NCI-H2107 treated with DMSO at 0.1 percent for 48 hours (cell line): ENCODE data around the gene ANKRD52.
"Not testable (repeated sequence)": the region's sequence is repeated elsewhere in the genome, so short reads cannot be mapped to it uniquely, and the experiment has no call there.

Experiments
- DNase-seq: peaks from one replicate; lab custom pipeline; 2025; ENCODE audit not compliant: unreplicated experiment; lab: John Stamatoyannopoulos, UW

ANKRD52 gene

GRCh38 chr12:56274299-56274698, 16.1 kb upstream of the ANKRD52 start:
- no peak for DNase-seq

DNA sequence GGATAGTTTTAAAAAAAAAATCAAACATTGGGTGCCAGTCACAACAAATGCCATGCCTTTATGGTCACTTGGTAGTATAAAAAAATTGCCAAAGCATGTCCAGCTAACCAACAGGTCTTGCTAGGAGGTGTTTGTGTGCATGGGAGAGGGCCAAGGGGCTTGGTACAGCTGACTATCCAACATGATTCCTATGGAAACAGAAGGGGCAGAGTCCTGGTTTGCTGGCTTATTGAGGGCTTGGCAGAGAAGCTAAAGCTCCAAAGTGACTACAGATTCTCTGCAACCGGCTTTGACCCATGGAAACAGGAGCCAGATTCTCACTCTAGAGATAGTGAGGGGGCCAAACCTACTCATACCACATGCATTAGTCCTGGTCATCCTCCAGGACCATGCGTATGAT, 14.3 kb upstream of the ANKRD52 start:
- not testable (repeated sequence) for DNase-seq

DNA sequence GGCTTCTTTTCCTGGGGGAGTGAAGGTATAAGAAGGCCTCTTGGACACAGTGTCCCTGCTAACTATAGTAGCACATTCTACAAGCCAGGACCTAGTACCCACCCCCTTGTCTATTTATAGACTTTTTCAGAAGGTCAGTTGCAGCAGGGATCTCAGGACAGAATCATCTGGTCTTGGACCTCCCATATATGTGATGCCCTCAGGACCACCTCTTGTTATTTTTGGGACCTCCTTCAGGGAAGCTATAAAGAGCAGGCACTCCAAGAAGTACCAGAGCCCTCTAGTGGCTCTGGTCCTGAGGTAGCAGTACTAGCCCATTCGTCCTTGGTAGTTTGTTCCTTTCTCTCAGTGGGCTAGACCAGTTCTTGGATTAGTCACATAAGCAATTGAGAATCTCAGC, 12.8 kb upstream of the ANKRD52 start:
- DNase-seq, result no peak

DNA sequence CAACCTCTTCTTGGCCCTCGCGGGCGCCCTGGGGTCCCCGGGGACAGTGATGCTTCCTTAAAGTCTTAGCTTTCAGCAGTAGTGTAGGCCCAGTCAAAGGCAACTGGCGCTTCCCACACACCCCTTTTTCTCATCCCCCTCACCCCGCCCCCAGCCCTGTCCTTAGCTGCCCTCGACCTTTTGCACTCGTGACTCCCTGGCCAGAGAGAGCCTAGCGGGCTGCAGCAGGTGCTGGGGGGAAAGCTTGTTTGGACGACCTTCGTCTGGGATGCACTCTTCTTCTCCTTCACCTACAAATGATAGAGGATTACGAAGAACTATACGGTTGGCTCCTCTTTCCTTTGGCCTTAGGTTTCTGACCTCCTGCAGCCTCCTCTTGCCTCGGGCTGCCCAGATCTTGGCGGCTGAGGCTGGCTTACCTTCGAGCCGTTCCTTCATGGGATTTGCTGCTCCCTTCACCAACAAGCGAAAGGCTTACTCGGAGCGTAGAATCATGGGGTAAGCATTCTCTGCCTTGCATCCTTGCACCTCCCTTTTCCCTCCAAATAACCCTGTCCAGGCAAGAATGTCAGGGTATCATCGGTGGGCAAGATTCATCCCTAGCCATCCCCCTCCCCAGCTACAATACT, 9.4 kb upstream of the ANKRD52 start:
- DNase-seq, result no peak

- DNase-seq, result peak; percentile 80
These were observed 8.7 kb upstream of the ANKRD52 start, which contains the start of gene COQ10A for GRCh38 chr12:56266693-56267442. Gene COQ10A, plus strand, starts transcription at chr12:56266942. Its CDS starts 177 bp downstream, at chr12:56267119.

- not testable (repeated sequence) for DNase-seq
These were observed 8.0 kb upstream of the ANKRD52 start for GRCh38 chr12:56266068-56266692.

DNA sequence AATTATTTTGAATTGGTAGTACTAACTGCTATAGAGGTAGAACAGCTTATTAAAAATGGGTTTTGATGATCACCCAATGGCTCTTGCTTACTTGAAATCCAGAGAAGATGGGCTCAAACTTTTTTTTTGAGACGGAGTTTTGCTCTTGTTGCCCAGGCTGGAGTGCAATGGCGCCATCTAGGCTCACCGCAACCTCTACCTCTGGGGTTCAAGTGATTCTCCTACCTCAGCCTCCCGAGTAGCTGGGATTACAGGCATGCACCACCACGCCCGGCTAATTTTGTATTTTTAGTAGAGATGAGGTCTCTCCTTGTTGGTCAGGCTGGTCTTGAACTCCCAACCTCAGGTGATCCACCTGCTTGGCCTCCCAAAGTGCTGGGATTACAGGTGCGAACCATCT, 4.8 kb upstream of the ANKRD52 start:
- not testable (repeated sequence) for DNase-seq

DNA sequence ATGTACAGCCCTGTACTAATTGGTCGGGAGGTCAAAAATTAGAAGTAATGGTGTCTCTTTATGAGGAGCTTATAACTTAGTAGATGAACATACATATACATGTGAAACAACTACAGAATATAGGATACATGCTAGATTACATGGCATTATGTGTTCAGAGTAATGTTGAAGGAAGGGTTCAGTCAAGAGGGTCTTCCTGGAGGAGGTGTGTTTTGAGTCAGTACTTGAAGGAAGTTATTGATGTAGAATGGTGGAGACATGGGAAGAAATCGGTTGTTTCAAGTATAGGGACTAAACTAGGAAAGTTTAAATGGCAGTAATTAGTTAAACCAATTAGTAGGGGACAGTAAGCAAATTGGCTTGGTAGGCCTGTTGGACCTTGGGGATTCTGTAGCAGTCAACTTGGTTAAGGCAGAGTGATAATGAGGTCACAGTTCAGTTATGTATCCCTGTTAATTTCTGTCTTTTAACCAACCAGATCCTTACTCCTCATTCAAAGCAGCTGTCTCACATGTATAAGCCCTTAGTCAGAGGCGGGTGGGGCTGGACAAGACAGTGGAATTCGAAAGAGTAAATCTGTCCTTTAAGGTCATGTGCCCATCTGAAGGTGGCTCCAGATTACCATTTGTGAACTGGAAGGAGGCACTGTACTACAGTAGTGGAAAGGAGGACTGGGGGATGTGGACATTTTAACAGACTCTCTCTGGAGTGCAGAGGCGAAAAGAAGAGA, 3.5 kb upstream of the ANKRD52 start:
- no peak for DNase-seq

- no peak for DNase-seq
These were observed 2.7 kb upstream of the ANKRD52 start for GRCh38 chr12:56260921-56261320.

- no peak for DNase-seq
These were observed 2.2 kb upstream of the ANKRD52 start for GRCh38 chr12:56260380-56260779.

DNA sequence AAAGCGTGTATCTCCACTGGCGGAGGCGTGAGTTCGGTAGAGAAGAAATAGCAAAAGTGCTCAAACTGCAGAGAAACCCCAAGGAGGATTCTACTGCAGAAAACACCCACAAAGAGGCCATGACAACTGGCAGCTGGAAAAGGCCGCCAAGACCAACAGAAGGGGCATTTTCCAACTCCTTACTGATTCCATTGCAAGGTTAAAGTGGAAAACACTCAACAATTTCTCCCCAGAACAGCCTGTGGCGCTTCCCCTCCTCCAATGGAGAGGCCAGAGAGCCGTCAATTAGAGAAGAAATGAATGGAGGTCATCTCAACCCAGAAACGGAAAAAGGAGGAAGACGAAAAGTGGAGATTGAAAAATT, 618 bp upstream of the ANKRD52 start:
- no peak for DNase-seq

GRCh38 chr12:56257491-56258067, 605 bp downstream of the ANKRD52 start:
- peak; percentile 50 for DNase-seq

GRCh38 chr12:56257071-56257470, 1.1 kb downstream of the ANKRD52 start:
- no peak for DNase-seq

- no peak for DNase-seq
These were observed 1.7 kb downstream of the ANKRD52 start for GRCh38 chr12:56256326-56256960.

GRCh38 chr12:56255671-56256070, 2.5 kb downstream of the ANKRD52 start:
- no peak for DNase-seq

- no peak for DNase-seq
These were observed 5.1 kb downstream of the ANKRD52 start for GRCh38 chr12:56253091-56253490.

DNA sequence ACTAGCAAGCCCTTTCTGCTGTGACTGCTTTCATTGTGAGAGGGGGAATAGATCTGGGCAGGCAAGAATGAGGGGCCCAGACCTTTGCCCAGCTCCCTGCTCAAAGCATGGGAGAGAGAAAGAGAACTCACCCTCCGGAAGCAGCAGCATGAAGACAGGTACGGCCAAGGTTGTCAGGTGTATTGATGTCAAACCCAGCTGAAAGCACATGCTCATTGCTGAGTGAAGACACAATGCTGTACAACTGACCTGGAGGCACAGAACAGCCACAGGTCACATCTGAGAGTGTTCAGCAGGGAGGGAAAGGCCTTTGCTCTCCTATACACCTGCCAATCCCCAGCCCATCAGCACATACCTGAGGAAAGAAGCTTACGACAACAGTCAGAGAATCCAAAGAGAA, 5.5 kb downstream of the ANKRD52 start:
- DNase-seq, result no peak

DNA sequence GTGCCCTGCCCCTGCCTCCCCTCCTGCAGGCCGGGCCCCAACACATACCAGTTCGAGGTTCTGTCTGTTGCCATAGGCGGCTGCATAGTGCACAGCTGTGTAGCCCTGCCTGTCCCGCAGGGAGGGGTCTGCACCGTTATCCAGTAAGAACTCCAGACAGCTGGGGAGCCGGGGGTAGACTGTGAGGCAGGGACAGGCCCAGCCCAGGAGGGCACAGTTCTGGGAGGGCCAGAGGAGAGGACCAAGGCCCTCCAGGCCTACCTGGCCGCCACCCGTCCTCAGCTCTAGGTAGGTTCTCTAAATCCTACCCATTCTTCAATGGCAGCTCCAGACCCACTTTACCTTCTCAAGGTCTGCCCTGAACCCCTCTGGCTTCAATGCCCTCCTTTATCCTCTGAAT, 9.5 kb downstream of the ANKRD52 start:
- DNase-seq, result no peak

DNA sequence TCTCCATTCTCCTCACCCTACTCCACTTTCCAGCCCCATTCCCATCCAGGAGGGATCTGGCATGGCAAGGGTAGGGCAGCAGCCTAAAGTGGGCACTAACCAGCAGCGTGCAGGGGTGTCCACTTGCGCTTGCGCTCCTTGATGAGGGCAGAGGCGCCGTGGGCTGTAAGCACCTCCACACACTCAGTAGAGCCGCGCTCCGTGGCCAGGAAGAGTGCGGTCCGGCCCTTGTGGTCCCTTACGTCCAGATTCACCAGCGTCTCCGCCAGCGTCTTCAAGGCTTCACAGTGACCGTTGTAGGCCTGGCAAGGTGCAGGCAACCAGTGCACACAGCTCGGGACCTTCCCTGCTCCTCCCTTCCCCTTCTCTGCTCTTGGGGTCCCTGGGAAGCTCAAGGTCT, 10.3 kb downstream of the ANKRD52 start:
- DNase-seq, result no peak

DNA sequence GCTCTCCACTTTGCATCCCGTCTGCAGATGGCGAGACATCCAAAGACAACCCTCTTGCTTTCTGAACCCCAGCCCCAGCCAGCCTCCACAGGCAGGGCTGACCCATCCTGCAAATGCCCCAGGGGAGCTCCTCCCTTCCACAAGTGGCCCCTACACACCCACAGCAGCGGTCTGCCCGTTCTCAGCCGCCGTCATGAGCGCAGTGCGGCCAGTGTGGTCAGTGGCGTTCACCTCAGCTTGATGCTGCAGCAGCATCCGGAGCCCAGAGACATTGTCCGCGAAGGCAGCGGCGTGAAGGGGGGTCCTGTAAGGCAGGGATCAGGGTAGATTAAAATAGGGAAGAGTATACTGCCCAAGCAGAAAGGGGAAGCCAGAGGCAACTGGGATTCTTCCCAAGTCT, 13.7 kb downstream of the ANKRD52 start:
- DNase-seq, result no peak

- no peak for DNase-seq
These were observed 14.4 kb downstream of the ANKRD52 start for GRCh38 chr12:56243731-56244181.
